Upper lobe of left lung (tissue), 4 donors: Measurements from ENCODE around the gene PTPRG.

Experiments
- CTCF ChIP-seq, 6 experiments: fragments of 450-650 bp in 4 of 6; fragments of 200-600 bp in 2 of 6; sonication (generic) in 2 of 6; IDR thresholded peaks; one replicate each; pipeline ENCODE4 v1.5.1; 2016 to 2019; ENCODE audit warnings: antibody characterized with exemption in 6 of 6
- EP300 ChIP-seq, 4 donors: sonication (generic); formaldehyde crosslinking; IDR thresholded peaks; one replicate each; pipeline ENCODE4 v1.5.1; 2017; ENCODE audit warnings: antibody characterized with exemption in 4 of 4, control low read depth in 2 of 4
- POLR2A ChIP-seq, 4 donors: fragments of 450-650 bp; IDR thresholded peaks; one replicate each; pipeline ENCODE4 v1.5.1; 2016 to 2017; ENCODE audit warnings: antibody characterized with exemption in 4 of 4, mild to moderate bottlenecking in 2 of 4
- POLR2AphosphoS5 ChIP-seq, 2 donors: sonication (generic); formaldehyde crosslinking; IDR thresholded peaks; one replicate each; pipeline ENCODE4 v1.5.1; 2017; ENCODE audit warnings: antibody characterized with exemption in 2 of 2

GRCh38 chr3:61955483-61955882 is 394.1 kb downstream of the PTPRG start:
- no peak for TF ChIP-seq CTCF (IDR thresholded peaks at IDR 0.05)
- TF ChIP-seq POLR2A (IDR thresholded peaks at IDR 0.05): no peak
- TF ChIP-seq POLR2AphosphoS5 (IDR thresholded peaks at IDR 0.05): no peak
- no peak for TF ChIP-seq EP300 (IDR thresholded peaks at IDR 0.05)
